ENCODE results near the gene IL4R. TPM values are rescaled to one million over a fixed set of nuclear protein-coding genes. Genes with fewer than 3 reads are reported as not detected.

IL4R gene
- total RNA-seq, 2 donors from 2014 or later: 30.7 to 89.2 TPM

DNA sequence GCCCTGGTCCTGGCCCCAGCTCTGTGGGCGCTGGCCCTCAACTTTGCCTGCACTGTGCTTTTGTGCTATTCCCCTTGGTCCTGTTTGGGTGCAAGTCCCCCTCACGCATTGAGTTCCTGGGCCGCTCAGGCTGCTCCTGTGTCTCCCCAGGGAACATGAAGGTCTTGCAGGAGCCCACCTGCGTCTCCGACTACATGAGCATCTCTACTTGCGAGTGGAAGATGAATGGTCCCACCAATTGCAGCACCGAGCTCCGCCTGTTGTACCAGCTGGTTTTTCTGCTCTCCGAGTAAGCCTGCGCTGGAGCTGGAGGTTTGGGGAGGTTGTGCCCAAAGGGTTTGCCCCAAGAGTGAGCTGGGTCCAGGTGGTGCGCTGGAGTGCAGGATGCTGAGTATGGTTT lies 28.2 kb downstream of the IL4R start:
- peaks cover 0 to 25% of the 10 kb centered on the region in 2 donors for H3K36me3 ChIP-seq
- no peak overlapping the region for H3K4me3 ChIP-seq
- H3K27me3 ChIP-seq (replicated peaks; ENCODE audit: insufficient read depth): no peaks in the 10 kb centered on the region
- no peak overlapping the region for H3K27ac ChIP-seq
- intact Hi-C loops (cut with DNase I): no loop called here
- DNase-seq (ENCODE audit: low spot score): no peak
- 95% methylated on average over 11 of the region's 11 CpGs for WGBS
- TF ChIP-seq POLR2A (IDR thresholded peaks at IDR 0.05) (no peak), CTCF (IDR thresholded peaks at IDR 0.05) (no peak), POLR2AphosphoS5 (IDR thresholded peaks at IDR 0.05) (no peak)
- H3K9me3 ChIP-seq: no peaks in the 10 kb centered on the region
- H3K4me1 ChIP-seq (replicated peaks): no peaks in the 10 kb centered on the region

GRCh38 chr16:27344721-27345120 lies 30.9 kb downstream of the IL4R start:
- WGBS: 93% methylated on average over 15 of the region's 15 CpGs
- TF ChIP-seq POLR2AphosphoS5 (IDR thresholded peaks at IDR 0.05): no peak
- no peak for TF ChIP-seq CTCF (IDR thresholded peaks at IDR 0.05)
- no peak for TF ChIP-seq POLR2A (IDR thresholded peaks at IDR 0.05)
- peaks cover 0 to 26% of the 10 kb centered on the region in 2 donors for H3K36me3 ChIP-seq

GRCh38 chr16:27345201-27345600 lies 31.4 kb downstream of the IL4R start:
- WGBS: 87% methylated on average over 8 of the region's 8 CpGs
- H3K4me1 ChIP-seq (replicated peaks): no peaks in the 10 kb centered on the region
- H3K4me3 ChIP-seq: no peak overlapping the region
- H3K27me3 ChIP-seq (replicated peaks; ENCODE audit: insufficient read depth): no peaks in the 10 kb centered on the region
- no peak for TF ChIP-seq CTCF (IDR thresholded peaks at IDR 0.05)
- TF ChIP-seq POLR2AphosphoS5 (IDR thresholded peaks at IDR 0.05): no peak
- TF ChIP-seq POLR2A (IDR thresholded peaks at IDR 0.05): no peak
- H3K27ac ChIP-seq: no peak overlapping the region
- intact Hi-C loops (cut with DNase I): no loop called here
- DNase-seq (ENCODE audit: low spot score): no peak
- H3K36me3 ChIP-seq: peaks cover 0 to 22% of the 10 kb centered on the region in 2 donors
- no peaks in the 10 kb centered on the region for H3K9me3 ChIP-seq

More at GRCh38 chr16:27344721-27345120, 30.9 kb downstream of the IL4R start:
- no peaks in the 10 kb centered on the region for H3K27me3 ChIP-seq (replicated peaks; ENCODE audit: insufficient read depth)
- no peak overlapping the region for H3K27ac ChIP-seq
- intact Hi-C loops (cut with DNase I): no loop called here
- no peak for DNase-seq (ENCODE audit: low spot score)
- no peak overlapping the region for H3K4me3 ChIP-seq
- no peaks in the 10 kb centered on the region for H3K4me1 ChIP-seq (replicated peaks)
- H3K9me3 ChIP-seq: no peaks in the 10 kb centered on the region

DNA sequence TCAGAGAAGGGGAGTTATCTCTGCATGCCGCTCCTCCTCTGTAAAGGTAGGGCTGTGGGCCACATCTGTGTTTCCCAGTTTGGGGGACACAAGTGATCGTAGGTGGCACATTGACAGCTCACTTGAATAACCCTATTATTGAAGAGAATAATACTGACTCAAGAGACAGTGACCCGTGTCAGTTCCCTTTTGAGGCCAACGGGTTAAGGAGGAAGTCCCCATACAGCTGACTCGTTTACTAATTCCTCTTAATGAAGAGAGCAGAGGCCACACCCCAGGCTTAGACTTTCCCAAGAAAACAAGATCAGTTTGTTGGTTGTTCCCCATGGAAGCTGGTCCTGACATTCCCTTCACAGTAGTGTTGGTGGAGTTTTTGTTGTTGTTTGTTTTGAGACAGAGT lies 33.0 kb downstream of the IL4R start:
- no peak for DNase-seq (ENCODE audit: low spot score)
- Histone ChIP-seq H3K27me3 (replicated peaks; ENCODE audit: insufficient read depth) (no peaks in the 10 kb centered on the region), H3K27ac (no peak overlapping the region), H3K4me3 (no peak overlapping the region), H3K4me1 (replicated peaks) (no peaks in the 10 kb centered on the region), H3K9me3 (no peaks in the 10 kb centered on the region), H3K36me3 (peaks cover 0 to 9% of the 10 kb centered on the region in 2 donors)
- no peak for TF ChIP-seq POLR2AphosphoS5 (IDR thresholded peaks at IDR 0.05)
- intact Hi-C loops (cut with DNase I): no loop called here
- WGBS: 72% methylated on average over 5 of the region's 5 CpGs

GRCh38 chr16:27347930-27348685 lies 34.3 kb downstream of the IL4R start:
- TF ChIP-seq POLR2A (IDR thresholded peaks at IDR 0.05) (no peak), CTCF (IDR thresholded peaks at IDR 0.05) (no peak)
- Histone ChIP-seq H3K36me3 (peaks cover 0 to 9% of the 10 kb centered on the region in 2 donors), H3K4me3 (no peak overlapping the region), H3K27ac (no peak overlapping the region), H3K27me3 (replicated peaks; ENCODE audit: insufficient read depth) (no peaks in the 10 kb centered on the region), H3K9me3 (no peaks in the 10 kb centered on the region), H3K4me1 (replicated peaks) (no peaks in the 10 kb centered on the region)
- DNase-seq (ENCODE audit: low spot score): no peak
- 82% methylated on average over 9 of the region's 9 CpGs for WGBS
- intact Hi-C loops (cut with DNase I): no loop called here
